Measurements from ENCODE around the gene AKNAD1. TPM values are rescaled to one million over a fixed set of nuclear protein-coding genes. Genes with fewer than 3 reads are reported as not detected.

The AKNAD1 gene
- total RNA-seq, 4 donors from 2014 or later: 0.67 to 3.9 TPM; not detected in 2

DNA sequence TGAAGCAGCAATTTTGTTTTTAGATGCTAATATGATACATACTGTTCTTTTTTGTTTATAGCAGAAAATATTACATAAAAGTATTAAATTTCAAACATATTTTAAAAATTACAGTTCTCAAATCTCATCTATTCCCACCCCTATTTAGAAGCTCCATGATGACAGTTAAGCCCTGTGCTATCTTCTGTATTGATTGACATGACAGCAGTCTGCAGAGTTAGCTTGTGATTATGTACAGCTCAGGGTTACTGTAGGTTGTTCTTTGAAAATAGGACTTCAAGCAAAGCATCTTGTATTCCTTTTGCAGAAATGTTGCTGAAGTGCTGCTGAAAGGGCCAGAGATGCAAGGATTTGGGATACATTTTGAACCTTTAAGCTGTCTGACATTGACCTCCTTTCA lies 28.1 kb upstream of the AKNAD1 start:
- no peaks in the 10 kb centered on the region for H3K27me3 ChIP-seq
- ATAC-seq: peak in 1 of 2 donors; percentile 78
- TF ChIP-seq, protein P1, sequence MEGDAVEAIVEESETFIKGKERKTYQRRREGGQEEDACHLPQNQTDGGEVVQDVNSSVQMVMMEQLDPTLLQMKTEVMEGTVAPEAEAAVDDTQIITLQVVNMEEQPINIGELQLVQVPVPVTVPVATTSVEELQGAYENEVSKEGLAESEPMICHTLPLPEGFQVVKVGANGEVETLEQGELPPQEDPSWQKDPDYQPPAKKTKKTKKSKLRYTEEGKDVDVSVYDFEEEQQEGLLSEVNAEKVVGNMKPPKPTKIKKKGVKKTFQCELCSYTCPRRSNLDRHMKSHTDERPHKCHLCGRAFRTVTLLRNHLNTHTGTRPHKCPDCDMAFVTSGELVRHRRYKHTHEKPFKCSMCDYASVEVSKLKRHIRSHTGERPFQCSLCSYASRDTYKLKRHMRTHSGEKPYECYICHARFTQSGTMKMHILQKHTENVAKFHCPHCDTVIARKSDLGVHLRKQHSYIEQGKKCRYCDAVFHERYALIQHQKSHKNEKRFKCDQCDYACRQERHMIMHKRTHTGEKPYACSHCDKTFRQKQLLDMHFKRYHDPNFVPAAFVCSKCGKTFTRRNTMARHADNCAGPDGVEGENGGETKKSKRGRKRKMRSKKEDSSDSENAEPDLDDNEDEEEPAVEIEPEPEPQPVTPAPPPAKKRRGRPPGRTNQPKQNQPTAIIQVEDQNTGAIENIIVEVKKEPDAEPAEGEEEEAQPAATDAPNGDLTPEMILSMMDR (IDR thresholded peaks at IDR 0.05 in 4 of 5, conservative IDR thresholded peaks at IDR 0.05 in 1 of 5): no peak
- TF ChIP-seq POLR2A (IDR thresholded peaks at IDR 0.05): no peak
- no peaks in the 10 kb centered on the region for H3K9me3 ChIP-seq
- intact Hi-C loops (cut with DNase I; ENCODE audit: low total_unique reads): no loop called here
- in situ Hi-C loops (cut with MboI; ENCODE audit: low sequenced_read_pairs in 4 of 4): no loop called here
- no peak for DNase-seq
- peaks cover 0 to 4% of the 10 kb centered on the region in 2 donors for H3K4me1 ChIP-seq
- no peaks in the 10 kb centered on the region for H3K36me3 ChIP-seq
- no peak overlapping the region for H3K4me3 ChIP-seq
- H3K27ac ChIP-seq: no peak overlapping the region

DNA sequence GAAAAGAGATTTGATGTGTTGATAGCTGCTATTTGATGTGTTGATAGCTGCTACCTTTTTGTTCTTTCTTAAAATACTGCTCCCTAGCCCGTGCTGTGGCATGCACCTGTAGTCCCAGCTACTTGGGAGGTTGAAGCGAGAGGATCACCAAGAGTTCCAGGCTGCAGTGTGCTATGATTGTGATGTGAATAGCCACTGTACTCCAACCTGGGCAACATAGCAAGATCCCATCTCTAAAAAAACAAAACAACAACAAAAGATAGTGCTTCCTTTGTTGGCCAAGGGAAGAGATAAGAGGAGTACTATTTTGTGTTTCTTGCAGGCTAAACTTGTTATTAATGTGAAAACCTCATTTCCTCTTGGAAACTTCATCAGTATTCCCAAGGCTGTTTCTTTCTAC lies 25.9 kb upstream of the AKNAD1 start:
- Histone ChIP-seq H3K4me3 (no peak overlapping the region), H3K9me3 (no peaks in the 10 kb centered on the region), H3K36me3 (no peaks in the 10 kb centered on the region), H3K27ac (no peak overlapping the region), H3K4me1 (peaks cover 0 to 9% of the 10 kb centered on the region in 2 donors), H3K27me3 (no peaks in the 10 kb centered on the region)
- in situ Hi-C loops (cut with MboI; ENCODE audit: low sequenced_read_pairs in 4 of 4) (no loop called here), intact Hi-C loops (cut with DNase I; ENCODE audit: low total_unique reads) (no loop called here)
- no peak for DNase-seq
- no peak for TF ChIP-seq POLR2A (IDR thresholded peaks at IDR 0.05)
- TF ChIP-seq, protein P1 (IDR thresholded peaks at IDR 0.05 in 4 of 5, conservative IDR thresholded peaks at IDR 0.05 in 1 of 5): no peak
- no peak for ATAC-seq

DNA sequence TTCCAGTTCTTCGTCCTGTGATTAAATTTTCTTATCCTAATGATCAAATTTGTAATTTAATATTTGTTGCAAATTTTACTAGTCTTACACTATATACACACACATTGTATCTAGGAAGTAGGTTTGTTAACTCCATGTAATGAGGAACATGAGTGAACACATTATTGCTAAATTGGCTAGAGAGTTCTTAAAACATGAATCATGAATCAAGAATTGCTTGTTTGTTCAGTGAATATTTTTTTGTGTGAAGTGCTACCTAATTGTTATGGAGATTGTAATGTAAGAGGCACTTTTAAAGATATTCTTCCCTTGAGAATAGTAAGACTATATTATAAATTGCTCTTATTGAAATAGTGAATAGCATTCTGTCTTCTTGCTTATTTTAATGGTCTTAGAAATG lies 24.5 kb upstream of the AKNAD1 start:
- Histone ChIP-seq H3K27ac (no peak overlapping the region), H3K36me3 (no peaks in the 10 kb centered on the region), H3K9me3 (no peaks in the 10 kb centered on the region), H3K27me3 (no peaks in the 10 kb centered on the region), H3K4me3 (no peak overlapping the region), H3K4me1 (peaks cover 1 to 9% of the 10 kb centered on the region in 2 donors)
- TF ChIP-seq, protein P1 (IDR thresholded peaks at IDR 0.05 in 4 of 5, conservative IDR thresholded peaks at IDR 0.05 in 1 of 5): no peak
- no peak for TF ChIP-seq POLR2A (IDR thresholded peaks at IDR 0.05)
- ATAC-seq (no peak), DNase-seq (no peak)
- in situ Hi-C loops (cut with MboI; ENCODE audit: low sequenced_read_pairs in 4 of 4): no loop called here
- intact Hi-C loops (cut with DNase I; ENCODE audit: low total_unique reads): no loop called here

DNA sequence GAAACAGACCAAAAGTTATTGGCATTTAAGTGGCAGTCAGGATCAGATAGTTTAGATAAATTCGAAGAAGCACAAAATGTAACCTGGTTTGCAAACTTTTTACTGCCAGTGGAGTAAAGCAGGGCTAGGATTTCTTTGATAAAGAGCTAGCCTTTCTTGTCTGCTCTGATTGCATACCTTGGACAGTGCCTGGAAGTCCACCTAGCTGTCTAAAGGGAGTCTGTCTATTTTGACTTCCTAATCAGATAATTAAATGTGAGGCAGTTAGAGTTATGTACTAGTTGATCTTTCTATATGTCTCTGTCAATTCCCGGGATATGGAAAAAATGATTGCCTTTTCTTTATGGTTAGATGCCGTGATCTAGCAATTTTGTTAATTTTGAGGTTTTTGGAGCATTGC lies 24.0 kb upstream of the AKNAD1 start:
- in situ Hi-C loops (cut with MboI; ENCODE audit: low sequenced_read_pairs in 4 of 4): no loop called here
- TF ChIP-seq, protein P1 (IDR thresholded peaks at IDR 0.05 in 4 of 5, conservative IDR thresholded peaks at IDR 0.05 in 1 of 5): no peak
- TF ChIP-seq POLR2A (IDR thresholded peaks at IDR 0.05): no peak

DNA sequence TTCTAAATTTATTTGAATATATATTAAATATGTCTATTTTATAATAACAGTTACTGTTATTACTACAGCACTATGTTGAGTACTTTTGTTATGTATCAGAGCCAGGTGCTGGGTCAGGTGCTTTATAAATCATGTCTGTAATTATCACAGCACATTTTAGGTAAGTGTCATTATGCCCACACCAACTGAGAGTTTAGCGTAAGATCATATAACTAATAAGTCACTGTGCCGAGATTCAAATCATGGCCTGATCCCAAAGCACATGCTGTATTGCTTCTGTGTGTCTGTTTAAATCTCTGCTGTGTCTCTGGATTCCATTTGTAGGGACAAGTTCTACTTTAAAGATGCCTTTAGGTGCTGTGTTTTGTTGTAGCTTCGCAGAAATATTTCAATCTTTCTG lies 21.8 kb upstream of the AKNAD1 start:
- no peak for TF ChIP-seq POLR2A (IDR thresholded peaks at IDR 0.05)
- TF ChIP-seq, protein P1 (IDR thresholded peaks at IDR 0.05 in 4 of 5, conservative IDR thresholded peaks at IDR 0.05 in 1 of 5): no peak
- DNase-seq: no peak
- Histone ChIP-seq H3K4me3 (peak overlapping the region in 1 of 4 donors; percentile 79), H3K9me3 (no peaks in the 10 kb centered on the region), H3K36me3 (no peaks in the 10 kb centered on the region), H3K27me3 (no peaks in the 10 kb centered on the region), H3K4me1 (peaks cover 5 to 9% of the 10 kb centered on the region in 2 donors), H3K27ac (peak overlapping the region; percentile 73 to 81 (median 77))
- ATAC-seq: peak in 1 of 2 donors; percentile 37
- in situ Hi-C loops (cut with MboI; ENCODE audit: low sequenced_read_pairs in 4 of 4): no loop called here
- intact Hi-C loops (cut with DNase I; ENCODE audit: low total_unique reads): loop anchor here (1.0 to 2.0 kb wide), 2 partner anchors 18 to 47 kb away; no protein-coding TSS in a partner anchor

More for the DNA sequence above, 24.0 kb upstream of the AKNAD1 start:
- Histone ChIP-seq H3K27me3 (no peaks in the 10 kb centered on the region), H3K27ac (peak overlapping the region in 1 of 4 donors; percentile 77), H3K4me1 (peaks cover 5 to 13% of the 10 kb centered on the region in 2 donors), H3K4me3 (no peak overlapping the region), H3K36me3 (no peaks in the 10 kb centered on the region), H3K9me3 (no peaks in the 10 kb centered on the region)
- DNase-seq (no peak), ATAC-seq (no peak)
- intact Hi-C loops (cut with DNase I; ENCODE audit: low total_unique reads): no loop called here
